Suprapubic skin (tissue), 3 donors: ENCODE results near the gene HOXC9.

Source experiments
- CTCF ChIP-seq, 2 donors: fragments of 200-600 bp in 1 of 2; fragments of 450-650 bp in 1 of 2; sonication (generic) in 1 of 2; IDR thresholded peaks; one replicate each; pipeline ENCODE4 v1.5.1; 2016 to 2019; ENCODE audit warnings: antibody characterized with exemption in 2 of 2, mild to moderate bottlenecking in 1 of 2, moderate library complexity in 1 of 2
- POLR2AphosphoS5 ChIP-seq, 3 donors: sonication (generic); formaldehyde crosslinking; IDR thresholded peaks; one replicate each; pipeline ENCODE4 v1.6.1; 2017; ENCODE audit warnings: antibody characterized with exemption in 3 of 3

DNA sequence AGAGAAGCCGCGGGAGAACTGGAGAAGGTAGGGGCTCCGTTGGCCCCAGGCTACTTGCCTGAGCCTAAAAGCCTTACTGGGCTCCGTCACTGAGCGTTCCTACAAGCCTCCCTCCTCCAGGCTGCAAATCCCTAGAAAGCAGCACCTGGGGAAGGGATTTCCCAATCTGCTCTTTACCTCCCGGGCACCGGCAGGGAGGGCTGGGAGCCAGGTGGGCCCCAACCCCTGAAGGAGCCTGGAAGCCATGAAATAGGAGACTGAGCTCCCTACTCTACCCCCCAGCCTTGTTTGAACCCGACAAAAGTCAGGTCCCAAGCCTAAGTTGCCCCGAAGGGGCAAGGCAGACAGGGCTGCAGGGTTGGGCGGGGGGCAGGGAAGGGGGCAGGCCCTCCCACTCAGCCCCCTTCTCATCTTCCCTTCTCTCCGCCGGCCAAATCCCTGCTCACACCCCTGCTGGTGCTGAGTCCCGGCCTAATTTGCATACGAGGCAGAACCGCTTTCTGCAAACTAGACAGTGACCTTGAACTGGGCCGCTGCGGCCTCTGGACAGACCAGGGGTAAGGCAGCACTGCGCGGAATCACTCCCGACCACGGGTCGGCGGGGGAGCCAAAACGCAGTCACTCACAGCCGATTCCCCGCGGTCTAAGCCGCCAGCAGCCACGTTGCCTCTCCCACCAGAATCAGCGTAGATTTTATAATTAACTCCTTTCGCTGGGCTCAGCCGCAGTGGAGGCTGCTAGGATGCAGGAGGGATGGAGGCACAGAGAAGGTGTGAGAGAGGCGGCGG is 49.0 kb upstream of the HOXC9 start:
- TF ChIP-seq POLR2AphosphoS5 (IDR thresholded peaks at IDR 0.05) (no peak), CTCF (IDR thresholded peaks at IDR 0.05) (no peak)
